Endodermal cell (in vitro differentiated cells): ENCODE measurements around the gene PAQR7. TPM values are rescaled to one million over a fixed set of nuclear protein-coding genes. Genes with fewer than 3 reads are reported as not detected.
A peak's percentile ranks its signal among the peaks of the same experiment; 100 is the strongest.

Source experiments
- DNase-seq: peaks from one replicate; pipeline ENCODE4 v3.0.0-alpha.2; 2017
- H3K27ac ChIP-seq: 2 replicates; pipeline ENCODE4 v1.5.1; 2013; ENCODE audit warnings: mild to moderate bottlenecking, low read depth, low read length, moderate library complexity
- H3K27me3 ChIP-seq: 2 replicates; pipeline ENCODE4 v1.6.1; 2013; ENCODE audit warnings: mild to moderate bottlenecking, low read length, moderate library complexity; ENCODE audit not compliant: insufficient read depth, control insufficient read depth, poor library complexity, severe bottlenecking
- H3K36me3 ChIP-seq: 2 replicates; pipeline ENCODE4 v1.7.0; 2013; ENCODE audit warnings: mild to moderate bottlenecking, low read length, moderate library complexity; ENCODE audit not compliant: control insufficient read depth, insufficient read depth
- H3K4me1 ChIP-seq: one replicate; pipeline ENCODE4 v1.7.0; 2013; ENCODE audit warnings: low read length; ENCODE audit not compliant: control insufficient read depth, insufficient read depth
- H3K4me3 ChIP-seq: 2 replicates; pipeline ENCODE4 v1.5.1; 2013; ENCODE audit warnings: mild to moderate bottlenecking, low read length, moderate library complexity
- H3K9ac ChIP-seq: 2 replicates; pipeline ENCODE4 v1.6.1; 2013; ENCODE audit warnings: mild to moderate bottlenecking, low read length, moderate library complexity; ENCODE audit not compliant: poor library complexity, severe bottlenecking; ENCODE audit errors: extremely low read depth
- H3K9me3 ChIP-seq: 2 replicates; pipeline ENCODE4 v1.6.1; 2013; ENCODE audit warnings: mild to moderate bottlenecking, low read length, moderate library complexity; ENCODE audit not compliant: control insufficient read depth
- H3K27ac Mint-ChIP-seq: 2 replicates; pipeline ENCODE4 v1.8.0; 2020; ENCODE audit warnings: mixed read lengths
- H3K27me3 Mint-ChIP-seq: 2 replicates; pipeline ENCODE4 v1.8.0; 2021; ENCODE audit warnings: mild to moderate bottlenecking, mixed read lengths; ENCODE audit not compliant: insufficient read depth
- H3K36me3 Mint-ChIP-seq: 2 replicates; pipeline ENCODE4 v1.8.0; 2020; ENCODE audit warnings: low read depth, mixed read lengths
- H3K4me1 Mint-ChIP-seq: 2 replicates; pipeline ENCODE4 v1.8.0; 2020; ENCODE audit warnings: mixed read lengths
- H3K4me3 Mint-ChIP-seq: 2 replicates; pipeline ENCODE4 v1.8.0; 2020; ENCODE audit warnings: mild to moderate bottlenecking, moderate library complexity, mixed read lengths
- H3K9me3 Mint-ChIP-seq: 2 replicates; pipeline ENCODE4 v1.8.0; 2020; ENCODE audit warnings: mild to moderate bottlenecking, mixed read lengths
- WGBS, 2 experiments: methylation state at CpG; one replicate each; pipeline versions ENCODE4 v1.1.5 to v1.1.7; 2013; ENCODE audit warnings: missing lambda C conversion rate in 2 of 2, mixed read lengths in 1 of 2; ENCODE audit not compliant: insufficient coverage in 1 of 2, insufficient read length in 1 of 2; 5-methylcytosine and 5-hydroxymethylcytosine counted together
- long read RNA-seq, 4 experiments: library from polyadenylated mRNA in 2 of 4; library from RNA in 1 of 4; library from capped mRNA in 1 of 4; stranded (forward) in 3 of 4; unstranded in 1 of 4; transcript quantifications; one replicate each; pipeline ENCODE4 v2.0.0, GENCODE V29; 2020 to 2021; ENCODE audit warnings: inconsistent platforms in 1 of 4
- polyA plus RNA-seq, 2 experiments: library from polyadenylated mRNA; stranded (reverse); fragments of 50-300 nt; gene quantifications; one replicate each; pipeline ENCODE4 v1.2.3, GENCODE V29; 2013
- total RNA-seq, 2 donors: library from RNA; stranded (reverse); fragmentation: NEBNext Ultra II Directional in 1 of 2; extraction: Animal tissue kit (Norgen Biotek cat#: 25700) in 1 of 2; gene quantifications; 2 replicates in 1 of 2; 3 replicates in 1 of 2; pipeline ENCODE4 v1.2.1, GENCODE V29; 2021
- TF ChIP-seq, protein P1 (sequence below): fragments of 200-600 bp; sonication (generic); conservative IDR thresholded peaks from 2 replicates; pipeline ENCODE4 v1.5.0; 2021; ENCODE audit warnings: antibody characterized with exemption, mild to moderate bottlenecking

Gene PAQR7
- total RNA-seq: 10 to 100 TPM; 11.7 to 15.0 TPM
- polyA plus RNA-seq (2013, experiment 1 of 2): 5.5 TPM
- polyA plus RNA-seq (2013, experiment 2 of 2): 5.7 TPM
- long read RNA-seq, experiment 1: 0 reads
- long read RNA-seq, experiment 2, partial matches to known transcripts: 0 of 1 reads
- long read RNA-seq, experiment 2, other reads (novel, unspliced or antisense): 1 of 1 reads
- long read RNA-seq, experiment 3, partial matches to known transcripts: 0 of 1 reads
- long read RNA-seq, experiment 3, other reads (novel, unspliced or antisense): 1 of 1 reads
- long read RNA-seq, experiment 4, partial matches to known transcripts: 0 of 1 reads
- long read RNA-seq, experiment 4, other reads (novel, unspliced or antisense): 1 of 1 reads

DNA sequence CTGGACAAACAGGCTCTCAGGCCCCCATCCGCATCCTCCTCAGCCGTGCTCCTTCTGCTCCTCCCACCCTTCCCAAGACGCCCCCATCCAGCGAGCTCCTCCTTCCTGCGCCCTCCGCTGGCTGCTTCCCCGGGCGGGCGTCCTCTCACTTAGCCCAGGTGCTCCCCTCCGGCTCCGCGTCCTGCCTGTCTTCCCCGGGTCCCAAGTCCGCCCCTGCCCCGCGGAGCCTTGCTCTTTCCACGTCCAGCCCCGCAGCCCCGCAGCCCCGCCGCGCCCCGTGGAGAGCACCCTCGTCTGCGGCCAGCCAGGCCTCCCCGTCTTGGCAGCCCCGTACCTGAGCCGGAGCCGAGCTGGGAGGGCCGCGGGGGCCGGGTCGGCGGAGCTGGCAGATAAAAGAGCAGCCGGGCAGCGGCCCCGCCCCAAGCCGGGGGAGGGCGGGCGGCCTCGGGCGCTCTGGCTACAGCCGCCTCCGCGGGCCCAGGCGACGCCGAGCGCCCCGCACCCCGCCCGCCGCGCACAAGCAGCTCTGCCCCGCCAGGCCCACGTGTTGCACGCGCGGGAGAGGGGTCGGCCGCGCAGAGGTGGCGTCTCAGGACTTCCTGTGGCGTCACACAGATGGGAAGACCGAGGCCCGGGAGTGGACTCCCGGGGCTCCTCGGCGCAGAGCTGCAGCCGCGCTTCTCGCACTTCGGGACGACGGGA lies at the start of gene PAQR7:
TSS of gene PAQR7 (minus strand) at position 555 of the 702 bp plus-strand sequence. CDS start 11,869 bp downstream, outside the sequence.
- Histone ChIP-seq H3K27ac (no peak within 1 kb of the TSS), H3K36me3 (peaks cover 3% of the 10 kb centered on the region), H3K9me3 (no peaks in the 10 kb centered on the region), H3K9ac (peak within 1 kb of the TSS; percentile 59), H3K4me1 (peaks cover 3% of the 10 kb centered on the region), H3K4me3 (peak within 1 kb of the TSS; percentile 76), H3K27me3 (no peaks in the 10 kb centered on the region)
- Mint-ChIP-seq H3K4me3 (peak within 1 kb of the TSS; percentile 71), H3K36me3 (no peaks in the 10 kb centered on the region), H3K27ac (peak within 1 kb of the TSS; percentile 88), H3K27me3 (peaks cover 22% of the 10 kb centered on the region), H3K9me3 (no peaks in the 10 kb centered on the region), H3K4me1 (peaks cover 9% of the 10 kb centered on the region)
- DNase-seq: peak; percentile 90
- TF ChIP-seq, protein P1, sequence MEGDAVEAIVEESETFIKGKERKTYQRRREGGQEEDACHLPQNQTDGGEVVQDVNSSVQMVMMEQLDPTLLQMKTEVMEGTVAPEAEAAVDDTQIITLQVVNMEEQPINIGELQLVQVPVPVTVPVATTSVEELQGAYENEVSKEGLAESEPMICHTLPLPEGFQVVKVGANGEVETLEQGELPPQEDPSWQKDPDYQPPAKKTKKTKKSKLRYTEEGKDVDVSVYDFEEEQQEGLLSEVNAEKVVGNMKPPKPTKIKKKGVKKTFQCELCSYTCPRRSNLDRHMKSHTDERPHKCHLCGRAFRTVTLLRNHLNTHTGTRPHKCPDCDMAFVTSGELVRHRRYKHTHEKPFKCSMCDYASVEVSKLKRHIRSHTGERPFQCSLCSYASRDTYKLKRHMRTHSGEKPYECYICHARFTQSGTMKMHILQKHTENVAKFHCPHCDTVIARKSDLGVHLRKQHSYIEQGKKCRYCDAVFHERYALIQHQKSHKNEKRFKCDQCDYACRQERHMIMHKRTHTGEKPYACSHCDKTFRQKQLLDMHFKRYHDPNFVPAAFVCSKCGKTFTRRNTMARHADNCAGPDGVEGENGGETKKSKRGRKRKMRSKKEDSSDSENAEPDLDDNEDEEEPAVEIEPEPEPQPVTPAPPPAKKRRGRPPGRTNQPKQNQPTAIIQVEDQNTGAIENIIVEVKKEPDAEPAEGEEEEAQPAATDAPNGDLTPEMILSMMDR: peak; percentile 47
- 1 to 2% methylated on average over 24 to 75 of the region's 75 CpGs for WGBS, 2 experiments

DNA sequence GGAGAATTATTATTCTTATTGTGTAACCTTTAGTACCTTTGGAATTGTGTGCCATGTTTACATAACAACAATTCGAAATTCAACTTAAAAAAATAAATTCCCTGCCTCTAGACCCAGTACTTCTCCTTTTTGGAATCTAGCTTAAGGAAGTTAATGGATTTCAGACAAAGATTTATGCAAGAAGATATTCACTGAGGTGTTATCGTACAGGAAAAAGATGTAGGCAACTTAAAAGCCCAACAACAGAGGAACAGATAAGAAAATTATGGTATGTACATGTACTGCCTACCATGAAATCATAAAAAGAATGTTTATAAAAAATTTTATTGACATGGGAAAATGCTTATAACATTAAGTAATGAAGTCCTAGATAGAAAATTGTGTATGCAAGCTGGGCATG lies 48.9 kb upstream of the PAQR7 start:
- Mint-ChIP-seq H3K9me3 (no peaks in the 10 kb centered on the region), H3K27me3 (peaks cover 3% of the 10 kb centered on the region), H3K4me1 (peaks cover 23% of the 10 kb centered on the region), H3K27ac (no peak overlapping the region), H3K4me3 (no peak overlapping the region), H3K36me3 (no peaks in the 10 kb centered on the region)
- no peaks in the 10 kb centered on the region for H3K27me3 ChIP-seq
- H3K4me1 ChIP-seq: peaks cover 4% of the 10 kb centered on the region
- TF ChIP-seq, protein P1: no peak
- DNase-seq: no peak
- H3K4me3 ChIP-seq: no peak overlapping the region
- 76 to 100% methylated on average over 1 to 2 of the region's 2 CpGs for WGBS, 2 experiments
- no peak overlapping the region for H3K9ac ChIP-seq
- no peaks in the 10 kb centered on the region for H3K9me3 ChIP-seq
- no peak overlapping the region for H3K27ac ChIP-seq
- no peaks in the 10 kb centered on the region for H3K36me3 ChIP-seq

GRCh38 chr1:25922971-25923552 lies 47.6 kb upstream of the PAQR7 start:
- peak overlapping the region; percentile 66 for H3K4me3 Mint-ChIP-seq
- TF ChIP-seq, protein P1: no peak
- WGBS, 2 experiments: 3 to 4% methylated on average over 15 to 32 of the region's 32 CpGs
- no peak overlapping the region for H3K27ac ChIP-seq
- no peaks in the 10 kb centered on the region for H3K9me3 Mint-ChIP-seq
- no peaks in the 10 kb centered on the region for H3K9me3 ChIP-seq
- peak; percentile 86 for DNase-seq
- no peaks in the 10 kb centered on the region for H3K27me3 ChIP-seq
- no peaks in the 10 kb centered on the region for H3K36me3 ChIP-seq
- H3K27ac Mint-ChIP-seq: peak overlapping the region; percentile 68
- H3K27me3 Mint-ChIP-seq: peaks cover 3% of the 10 kb centered on the region
- H3K4me3 ChIP-seq: peak overlapping the region; percentile 79
- peak overlapping the region; percentile 42 for H3K9ac ChIP-seq
- H3K36me3 Mint-ChIP-seq: no peaks in the 10 kb centered on the region
- H3K4me1 ChIP-seq: peaks cover 4% of the 10 kb centered on the region
- peaks cover 25% of the 10 kb centered on the region for H3K4me1 Mint-ChIP-seq
